Ishikawa (cell line): Measurements from ENCODE around the gene PITPNM1.

ENCODE experiments used
- CEBPB ChIP-seq: IDR thresholded peaks from 2 replicates; pipeline ENCODE4 v1.6.1; 2012
- CREB1 ChIP-seq: IDR thresholded peaks from 2 replicates; pipeline ENCODE4 v1.6.1; 2012; ENCODE audit warnings: low read depth
- EGR1 ChIP-seq: IDR thresholded peaks from 2 replicates; pipeline ENCODE4 v1.6.1; 2012
- EP300 ChIP-seq: IDR thresholded peaks from 2 replicates; pipeline ENCODE4 v1.6.1; 2012; ENCODE audit warnings: borderline replicate concordance
- FOXM1 ChIP-seq: IDR thresholded peaks from 2 replicates; pipeline ENCODE4 v1.6.1; 2012; ENCODE audit warnings: low read depth, borderline replicate concordance
- NFIC ChIP-seq: IDR thresholded peaks from 2 replicates; pipeline ENCODE4 v1.6.1; 2012
- RAD21 ChIP-seq: IDR thresholded peaks from 2 replicates; pipeline ENCODE4 v1.6.1; 2012; ENCODE audit warnings: low read depth
- REST ChIP-seq: IDR thresholded peaks from 2 replicates; pipeline ENCODE4 v1.6.1; 2012; ENCODE audit warnings: low read depth, mild to moderate bottlenecking
- TAF1 ChIP-seq: IDR thresholded peaks from 2 replicates; pipeline ENCODE4 v1.6.1; 2012; ENCODE audit warnings: low read depth, mild to moderate bottlenecking
- TCF12 ChIP-seq: IDR thresholded peaks from 2 replicates; pipeline ENCODE4 v1.6.1; 2012; ENCODE audit warnings: low read depth
- TEAD4 ChIP-seq: IDR thresholded peaks from 2 replicates; pipeline ENCODE4 v1.6.1; 2012
- USF1 ChIP-seq: IDR thresholded peaks from 2 replicates; pipeline ENCODE4 v1.6.1; 2012
- YY1 ChIP-seq: IDR thresholded peaks from 2 replicates; pipeline ENCODE4 v1.6.1; 2012; ENCODE audit warnings: low read depth
- ZBTB7A ChIP-seq: IDR thresholded peaks from 2 replicates; pipeline ENCODE4 v1.6.1; 2012; ENCODE audit warnings: low read depth
- TF ChIP-seq, protein P1 (sequence below): IDR thresholded peaks from 2 replicates; pipeline ENCODE4 v1.6.1; 2012

Gene PITPNM1

DNA sequence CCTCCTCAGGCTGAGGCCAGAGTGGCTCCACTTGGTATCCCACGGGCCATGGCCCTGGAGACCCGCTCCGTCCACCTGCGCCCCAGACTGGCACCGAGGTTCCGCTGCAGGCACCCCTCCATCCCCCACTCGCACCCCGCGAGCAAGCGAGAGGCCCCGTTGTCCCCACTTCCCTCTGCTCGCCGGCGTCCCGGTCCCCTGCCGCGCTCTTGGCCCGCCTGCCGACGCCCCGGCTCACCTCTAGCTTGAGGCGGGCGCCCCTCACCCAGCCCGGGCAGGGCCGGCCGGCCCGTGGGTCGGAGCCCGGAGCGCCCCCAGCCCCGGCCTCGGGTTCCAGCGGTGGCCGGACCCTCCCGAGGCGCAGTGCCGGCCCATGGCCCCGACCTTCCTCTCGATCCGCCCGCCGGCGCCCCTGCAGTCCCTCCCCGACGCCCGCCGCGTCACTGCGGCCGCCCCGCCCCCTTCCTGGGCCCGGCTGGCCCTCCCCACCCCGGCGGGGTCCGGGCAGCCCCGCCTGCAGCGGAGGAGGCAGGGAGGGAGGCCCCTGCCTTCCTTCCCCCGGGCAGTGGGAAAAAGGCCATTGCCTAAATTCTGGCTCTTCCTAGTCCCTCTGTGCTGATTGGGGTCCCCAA, at the start of gene PITPNM1:
Gene PITPNM1 (minus strand): TSS at position 414 of the 632 bp plus-strand sequence. CDS start 1,183 bp downstream, outside the sequence.
- TF ChIP-seq NFIC (no peak), ZBTB7A (peak; percentile 42; the same call in 1 of the 2 replicates)

- TF ChIP-seq ZBTB7A (no peak), YY1 (no peak), FOXM1 (no peak), EP300 (no peak), TAF1 (no peak), TEAD4 (no peak), USF1 (no peak), TCF12 (no peak), RAD21 (no peak), CEBPB (no peak), CREB1 (no peak), REST (no peak), NFIC (no peak)
- TF ChIP-seq, protein P1, sequence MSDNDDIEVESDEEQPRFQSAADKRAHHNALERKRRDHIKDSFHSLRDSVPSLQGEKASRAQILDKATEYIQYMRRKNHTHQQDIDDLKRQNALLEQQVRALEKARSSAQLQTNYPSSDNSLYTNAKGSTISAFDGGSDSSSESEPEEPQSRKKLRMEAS: no peak
Observed at GRCh38 chr11:67551127-67551526, 46.0 kb upstream of the PITPNM1 start.

DNA sequence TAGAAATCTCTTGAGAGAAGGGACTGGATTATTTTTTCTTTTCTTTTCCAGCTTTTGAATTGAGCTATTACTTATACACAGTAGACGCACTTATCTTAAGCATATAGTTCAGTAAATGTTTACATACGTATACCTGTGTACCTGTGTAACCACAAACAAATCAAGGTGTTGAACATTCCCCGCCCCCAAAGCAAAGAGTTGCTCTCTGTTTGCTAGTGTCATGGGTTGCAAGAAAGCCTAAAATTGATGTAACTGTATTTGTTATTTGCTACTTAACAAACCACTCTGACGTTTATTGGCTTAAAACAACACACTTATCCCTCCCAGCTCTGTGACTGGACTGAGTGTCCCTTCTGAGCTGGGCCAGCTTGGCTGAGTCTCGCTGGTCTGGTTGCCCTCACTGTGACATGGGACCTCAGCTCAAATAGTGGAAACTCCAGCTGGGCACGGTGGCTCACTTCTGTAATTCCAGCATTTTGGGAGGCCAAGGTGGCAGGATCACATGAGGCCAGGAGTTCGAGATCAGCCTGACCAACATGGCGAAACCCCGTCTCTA, 43.5 kb upstream of the PITPNM1 start:
- no peak for TF ChIP-seq EP300
- TF ChIP-seq CREB1: no peak
- TF ChIP-seq NFIC: no peak
- no peak for TF ChIP-seq RAD21
- no peak for TF ChIP-seq EGR1
- TF ChIP-seq TEAD4: no peak
- TF ChIP-seq USF1: no peak
- no peak for TF ChIP-seq YY1
- TF ChIP-seq FOXM1: no peak
- TF ChIP-seq CEBPB: no peak
- no peak for TF ChIP-seq TAF1
- TF ChIP-seq ZBTB7A: no peak
- TF ChIP-seq, protein P1: no peak
- TF ChIP-seq REST: no peak
- no peak for TF ChIP-seq TCF12

- TF ChIP-seq EP300: no peak
- TF ChIP-seq USF1: no peak
- no peak for TF ChIP-seq RAD21
- TF ChIP-seq, protein P1: no peak
- TF ChIP-seq NFIC: no peak
- TF ChIP-seq EGR1: no peak
- TF ChIP-seq CEBPB: no peak
- TF ChIP-seq TCF12: no peak
- TF ChIP-seq TAF1: no peak
- TF ChIP-seq ZBTB7A: no peak
- no peak for TF ChIP-seq CREB1
Observed at GRCh38 chr11:67545280-67545679, 40.1 kb upstream of the PITPNM1 start.

DNA sequence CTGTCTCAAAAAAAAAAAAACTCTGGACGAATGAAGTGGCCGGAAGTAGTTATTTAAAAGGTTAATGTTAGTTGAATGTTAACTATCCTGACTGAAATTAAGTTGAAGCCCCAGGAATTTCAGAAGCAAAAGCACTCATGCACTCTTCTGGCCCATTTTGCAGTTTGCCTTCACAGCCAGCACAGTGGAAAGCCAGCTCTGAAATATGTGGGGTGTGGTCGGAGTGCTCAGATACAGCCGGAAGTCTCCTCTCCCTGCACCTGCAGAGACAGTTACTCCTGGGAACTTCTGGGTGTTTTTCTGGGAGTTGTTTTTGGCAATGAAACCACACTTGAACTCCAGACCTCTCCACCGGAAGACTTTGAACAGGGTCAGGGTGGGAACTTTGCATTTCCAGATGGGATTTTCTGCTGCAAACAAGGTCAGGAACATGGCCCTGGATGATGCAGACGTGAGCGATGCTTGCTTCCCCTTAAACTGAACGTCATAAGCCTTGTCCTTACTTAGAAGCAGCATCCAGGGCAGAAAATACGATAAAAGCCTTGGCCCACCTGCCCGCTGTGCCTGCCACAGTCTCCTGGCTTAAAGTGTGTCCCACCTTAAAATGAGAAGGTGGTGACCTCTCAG, 39.6 kb upstream of the PITPNM1 start:
- TF ChIP-seq FOXM1 (no peak), EGR1 (no peak), USF1 (no peak), CREB1 (no peak), YY1 (no peak), RAD21 (no peak)
